Esophagus squamous epithelium (tissue), 5 donors: ENCODE results near the gene CD96. TPM values are rescaled to one million over a fixed set of nuclear protein-coding genes. Genes with fewer than 3 reads are reported as not detected.

Experiments
- DNase-seq: peaks from one replicate; lab custom pipeline; 2025; lab: John Stamatoyannopoulos, UW
- H3K27ac ChIP-seq, 4 donors: fragments of 200-600 bp; sonication (generic); one replicate each; pipeline ENCODE4 v1.5.1; 2016 to 2019; ENCODE audit warnings: mild to moderate bottlenecking in 1 of 4
- H3K27me3 ChIP-seq, 4 donors: fragments of 200-600 bp; sonication (generic); 1 replicate in 3 of 4; 2 replicates in 1 of 4; pipeline versions ENCODE4 v1.5.1 to v1.6.0; 2017 to 2021; ENCODE audit warnings: antibody characterized with exemption in 1 of 4
- H3K36me3 ChIP-seq, 3 donors: fragments of 200-600 bp; sonication (generic); one replicate each; pipeline ENCODE4 v1.5.1; 2016 to 2019
- H3K4me1 ChIP-seq, 3 donors: fragments of 200-600 bp; sonication (generic); one replicate each; pipeline ENCODE4 v1.5.1; 2017 to 2019
- H3K4me3 ChIP-seq, 4 donors: fragments of 200-600 bp; sonication (generic); 1 replicate in 3 of 4; 2 replicates in 1 of 4; pipeline ENCODE4 v1.5.1; 2016 to 2019; ENCODE audit warnings: mild to moderate bottlenecking in 2 of 4, moderate library complexity in 1 of 4
- H3K9me3 ChIP-seq, 3 donors: fragments of 200-600 bp; sonication (generic); one replicate each; pipeline ENCODE4 v1.5.1; 2016 to 2019
- POLR2A ChIP-seq, 4 donors: fragments of 450-650 bp; IDR thresholded peaks; one replicate each; pipeline ENCODE4 v1.6.1; 2017; ENCODE audit warnings: antibody characterized with exemption in 4 of 4, mild to moderate bottlenecking in 4 of 4, moderate library complexity in 3 of 4
- WGBS, 2 donors: methylation state at CpG; one replicate each; pipeline ENCODE4 v1.1.5; 2018; 5-methylcytosine and 5-hydroxymethylcytosine counted together
- intact Hi-C: fragments of 100-400 bp; cut with DNase I; formaldehyde crosslinking; loops from one replicate; pipeline ENCODE4 v1.15.0; 2022
- total RNA-seq, 4 donors: library from RNA; depleted of rRNA; stranded (reverse); fragments of >200 nt; gene quantifications; one replicate each; pipeline ENCODE4 v1.1.0, GENCODE V29; 2016
- TF ChIP-seq, protein P1 (sequence below), 6 experiments: fragments of 450-650 bp in 4 of 6; fragments of 200-600 bp in 2 of 6; sonication (generic) in 2 of 6; IDR thresholded peaks; one replicate each; pipeline ENCODE4 v1.5.1; 2016 to 2019; ENCODE audit warnings: antibody characterized with exemption in 6 of 6, mild to moderate bottlenecking in 4 of 6, moderate library complexity in 4 of 6
- donor health status: DM: yes; HTN: yes; CAD: no.

The CD96 gene
- total RNA-seq, 4 donors from 2014 or later = 2.4 to 6.9 (median 2.9) TPM

DNA sequence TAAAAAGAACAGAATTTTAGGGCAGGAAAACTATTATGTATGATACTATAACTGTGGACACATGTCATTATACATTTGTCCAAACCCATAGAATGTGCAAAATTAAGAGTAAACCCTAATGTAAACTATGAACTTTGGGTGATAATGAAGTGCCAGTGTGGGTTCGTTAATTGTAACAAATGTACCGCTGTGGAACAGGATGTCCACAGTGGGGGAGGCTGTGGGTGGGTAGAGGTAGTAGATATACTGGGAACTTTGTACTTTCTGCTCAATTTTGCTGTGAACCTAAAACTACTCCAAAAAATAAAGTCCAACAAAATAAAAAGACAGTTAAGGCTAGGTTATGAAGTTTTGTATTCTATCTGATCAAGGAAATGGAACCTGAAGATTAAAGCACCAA lies 24.8 kb downstream of the CD96 start:
- TF ChIP-seq, protein P1, sequence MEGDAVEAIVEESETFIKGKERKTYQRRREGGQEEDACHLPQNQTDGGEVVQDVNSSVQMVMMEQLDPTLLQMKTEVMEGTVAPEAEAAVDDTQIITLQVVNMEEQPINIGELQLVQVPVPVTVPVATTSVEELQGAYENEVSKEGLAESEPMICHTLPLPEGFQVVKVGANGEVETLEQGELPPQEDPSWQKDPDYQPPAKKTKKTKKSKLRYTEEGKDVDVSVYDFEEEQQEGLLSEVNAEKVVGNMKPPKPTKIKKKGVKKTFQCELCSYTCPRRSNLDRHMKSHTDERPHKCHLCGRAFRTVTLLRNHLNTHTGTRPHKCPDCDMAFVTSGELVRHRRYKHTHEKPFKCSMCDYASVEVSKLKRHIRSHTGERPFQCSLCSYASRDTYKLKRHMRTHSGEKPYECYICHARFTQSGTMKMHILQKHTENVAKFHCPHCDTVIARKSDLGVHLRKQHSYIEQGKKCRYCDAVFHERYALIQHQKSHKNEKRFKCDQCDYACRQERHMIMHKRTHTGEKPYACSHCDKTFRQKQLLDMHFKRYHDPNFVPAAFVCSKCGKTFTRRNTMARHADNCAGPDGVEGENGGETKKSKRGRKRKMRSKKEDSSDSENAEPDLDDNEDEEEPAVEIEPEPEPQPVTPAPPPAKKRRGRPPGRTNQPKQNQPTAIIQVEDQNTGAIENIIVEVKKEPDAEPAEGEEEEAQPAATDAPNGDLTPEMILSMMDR (IDR thresholded peaks at IDR 0.05) = no peak
- no peak for TF ChIP-seq POLR2A (IDR thresholded peaks at IDR 0.05)
- 47 to 60% methylated on average over 2 of the region's 2 CpGs for WGBS, 2 donors

GRCh38 chr3:111568355-111568754 lies 26.4 kb downstream of the CD96 start:
- Histone ChIP-seq H3K27me3 (peaks cover 0 to 6% (median 0%) of the 10 kb centered on the region in 4 donors), H3K4me1 (no peaks in the 10 kb centered on the region), H3K27ac (no peak overlapping the region), H3K9me3 (no peaks in the 10 kb centered on the region), H3K36me3 (no peaks in the 10 kb centered on the region), H3K4me3 (no peak overlapping the region)
- intact Hi-C loops = no loop called here
- TF ChIP-seq, protein P1 (IDR thresholded peaks at IDR 0.05) = no peak
- no peak for TF ChIP-seq POLR2A (IDR thresholded peaks at IDR 0.05)
- 90 to 94% methylated on average over 2 of the region's 2 CpGs for WGBS, 2 donors
- no peak for DNase-seq

More for the DNA sequence above, 24.8 kb downstream of the CD96 start:
- no peak for DNase-seq
- Histone ChIP-seq H3K4me1 (no peaks in the 10 kb centered on the region), H3K27ac (no peak overlapping the region), H3K9me3 (no peaks in the 10 kb centered on the region), H3K36me3 (no peaks in the 10 kb centered on the region), H3K4me3 (no peak overlapping the region), H3K27me3 (peaks cover 0 to 6% (median 0%) of the 10 kb centered on the region in 4 donors)
- intact Hi-C loops = no loop called here

- no peak overlapping the region for H3K27ac ChIP-seq
- DNase-seq = no peak
- no peaks in the 10 kb centered on the region for H3K9me3 ChIP-seq
- H3K36me3 ChIP-seq = no peaks in the 10 kb centered on the region
- no peak for TF ChIP-seq POLR2A (IDR thresholded peaks at IDR 0.05)
- TF ChIP-seq, protein P1 (IDR thresholded peaks at IDR 0.05) = no peak
- no peaks in the 10 kb centered on the region for H3K4me1 ChIP-seq
- intact Hi-C loops = no loop called here
- H3K4me3 ChIP-seq = no peak overlapping the region
- peaks cover 0 to 6% (median 0%) of the 10 kb centered on the region in 4 donors for H3K27me3 ChIP-seq
These were observed 26.9 kb downstream of the CD96 start for GRCh38 chr3:111568911-111569310.

GRCh38 chr3:111570404-111571030 lies 28.5 kb downstream of the CD96 start:
- WGBS, 2 donors = 89 to 90% methylated on average over 5 to 11 of the region's 12 CpGs
- Histone ChIP-seq H3K9me3 (no peaks in the 10 kb centered on the region), H3K4me1 (no peaks in the 10 kb centered on the region), H3K27me3 (no peaks in the 10 kb centered on the region), H3K36me3 (no peaks in the 10 kb centered on the region), H3K27ac (no peak overlapping the region), H3K4me3 (no peak overlapping the region)
- DNase-seq = no peak
- intact Hi-C loops = loop anchor here (10.0 kb wide), 1 partner anchor 114 kb away; no protein-coding TSS in a partner anchor
- TF ChIP-seq POLR2A (IDR thresholded peaks at IDR 0.05) = no peak
- TF ChIP-seq, protein P1 (IDR thresholded peaks at IDR 0.05) = no peak

GRCh38 chr3:111571282-111571681 lies 29.3 kb downstream of the CD96 start:
- Histone ChIP-seq H3K27me3 (no peaks in the 10 kb centered on the region), H3K27ac (no peak overlapping the region), H3K4me3 (no peak overlapping the region), H3K9me3 (no peaks in the 10 kb centered on the region), H3K4me1 (no peaks in the 10 kb centered on the region), H3K36me3 (no peaks in the 10 kb centered on the region)
- no peak for DNase-seq
- WGBS, 2 donors = 38 to 50% methylated on average over 1 of the region's 1 CpG
- TF ChIP-seq, protein P1 (IDR thresholded peaks at IDR 0.05) = no peak
- no peak for TF ChIP-seq POLR2A (IDR thresholded peaks at IDR 0.05)
- intact Hi-C loops = loop anchor here (10.0 kb wide), 1 partner anchor 114 kb away; no protein-coding TSS in a partner anchor
